Smooth muscle cell (in vitro differentiated cells): Measurements from ENCODE around the gene HOXA3. TPM values are rescaled to one million over a fixed set of nuclear protein-coding genes. Genes with fewer than 3 reads are reported as not detected.

Source experiments
- DNase-seq: peaks from one replicate; lab custom pipeline; 2025; ENCODE audit not compliant: unreplicated experiment; lab: John Stamatoyannopoulos, UW
- H2AFZ ChIP-seq: fragments of 200-600 bp; sonication (generic); 2 replicates; pipeline ENCODE4 v1.6.0; 2016; ENCODE audit warnings: antibody characterized with exemption, low read depth, mild to moderate bottlenecking
- H3F3A ChIP-seq: fragments of 200-600 bp; sonication (generic); 2 replicates; pipeline ENCODE4 v1.6.0; 2017; ENCODE audit warnings: antibody characterized with exemption, low read depth
- H3K27ac ChIP-seq: fragments of 200-600 bp; sonication (generic); 2 replicates; pipeline ENCODE4 v1.5.1; 2016; ENCODE audit warnings: low read depth, mild to moderate bottlenecking
- H3K27me3 ChIP-seq: fragments of 200-600 bp; sonication (generic); 2 replicates; pipeline ENCODE4 v1.6.1; 2016; ENCODE audit warnings: low read depth, mild to moderate bottlenecking
- H3K36me3 ChIP-seq: fragments of 200-600 bp; sonication (generic); 2 replicates; pipeline ENCODE4 v1.5.1; 2016; ENCODE audit warnings: low read depth
- H3K4me1 ChIP-seq: fragments of 200-600 bp; sonication (generic); 2 replicates; pipeline ENCODE4 v1.5.1; 2016; ENCODE audit warnings: low read depth
- H3K4me2 ChIP-seq: fragments of 200-600 bp; sonication (generic); 2 replicates; pipeline ENCODE4 v1.6.0; 2016; ENCODE audit warnings: mild to moderate bottlenecking
- H3K4me3 ChIP-seq: fragments of 200-600 bp; sonication (generic); 2 replicates; pipeline ENCODE4 v1.5.1; 2016; ENCODE audit warnings: mild to moderate bottlenecking
- H3K79me2 ChIP-seq: fragments of 200-600 bp; sonication (generic); 2 replicates; pipeline ENCODE4 v1.6.0; 2016; ENCODE audit warnings: low read depth, mild to moderate bottlenecking
- H3K9ac ChIP-seq: fragments of 200-600 bp; sonication (generic); 2 replicates; pipeline ENCODE4 v1.6.0; 2016; ENCODE audit warnings: low read depth
- H3K9me3 ChIP-seq: fragments of 200-600 bp; sonication (generic); replicated peaks from 2 replicates; pipeline ENCODE4 v1.5.1; 2016; ENCODE audit warnings: low read depth
- H4K20me1 ChIP-seq: fragments of 200-600 bp; sonication (generic); 2 replicates; pipeline ENCODE4 v1.6.0; 2016; ENCODE audit warnings: low read depth
- whole genome bisulfite sequencing: methylation state at CpG from one replicate; pipeline ENCODE4 v1.1.7; 2016; ENCODE audit warnings: low lambda C conversion rate; 5-methylcytosine and 5-hydroxymethylcytosine counted together
- polyA plus RNA-seq: library from polyadenylated mRNA; unstranded; fragments of >200 nt; fragmentation: Nextera tagmentation; extraction: Ambion mirVana; gene quantifications from 2 replicates; pipeline ENCODE4 v1.2.1, GENCODE V29; 2016
- total RNA-seq: library from RNA; depleted of rRNA; stranded (reverse); fragments of >200 nt; gene quantifications from 2 replicates; pipeline ENCODE4 v1.2.3, GENCODE V29; 2014
- TF ChIP-seq, protein P1 (sequence below): fragments of 200-600 bp; sonication (generic); IDR thresholded peaks from 2 replicates; pipeline ENCODE4 v1.5.1; 2017; ENCODE audit warnings: borderline replicate concordance, mild to moderate bottlenecking, antibody characterized with exemption; ENCODE audit not compliant: insufficient read depth, poor library complexity, severe bottlenecking

HOXA3 gene
- total and polyA plus RNA-seq, 2 experiments from 2014 or later, result 0.13 to 0.31 TPM

DNA sequence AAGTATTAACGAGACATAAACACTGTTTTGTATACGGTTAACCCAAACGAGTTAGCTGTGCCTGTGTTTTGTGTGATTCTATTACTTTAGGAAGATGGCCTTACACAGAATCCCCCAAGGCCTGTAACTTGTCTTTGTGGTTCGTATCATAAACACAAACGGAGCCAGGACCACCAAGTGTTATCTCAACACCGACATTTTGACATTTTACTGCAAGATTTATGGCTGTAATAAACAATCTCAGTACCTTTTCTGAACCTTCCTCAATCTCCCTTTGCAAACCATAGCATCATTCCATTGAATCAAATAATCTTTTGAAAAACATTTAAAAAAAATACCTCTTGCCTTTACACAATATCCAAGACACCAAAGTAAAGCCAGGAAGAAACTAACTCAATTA lies 19.4 kb downstream of the HOXA3 start:
- H3K4me2 ChIP-seq, result no peak overlapping the region
- H4K20me1 ChIP-seq, result no peaks in the 10 kb centered on the region
- TF ChIP-seq, protein P1, sequence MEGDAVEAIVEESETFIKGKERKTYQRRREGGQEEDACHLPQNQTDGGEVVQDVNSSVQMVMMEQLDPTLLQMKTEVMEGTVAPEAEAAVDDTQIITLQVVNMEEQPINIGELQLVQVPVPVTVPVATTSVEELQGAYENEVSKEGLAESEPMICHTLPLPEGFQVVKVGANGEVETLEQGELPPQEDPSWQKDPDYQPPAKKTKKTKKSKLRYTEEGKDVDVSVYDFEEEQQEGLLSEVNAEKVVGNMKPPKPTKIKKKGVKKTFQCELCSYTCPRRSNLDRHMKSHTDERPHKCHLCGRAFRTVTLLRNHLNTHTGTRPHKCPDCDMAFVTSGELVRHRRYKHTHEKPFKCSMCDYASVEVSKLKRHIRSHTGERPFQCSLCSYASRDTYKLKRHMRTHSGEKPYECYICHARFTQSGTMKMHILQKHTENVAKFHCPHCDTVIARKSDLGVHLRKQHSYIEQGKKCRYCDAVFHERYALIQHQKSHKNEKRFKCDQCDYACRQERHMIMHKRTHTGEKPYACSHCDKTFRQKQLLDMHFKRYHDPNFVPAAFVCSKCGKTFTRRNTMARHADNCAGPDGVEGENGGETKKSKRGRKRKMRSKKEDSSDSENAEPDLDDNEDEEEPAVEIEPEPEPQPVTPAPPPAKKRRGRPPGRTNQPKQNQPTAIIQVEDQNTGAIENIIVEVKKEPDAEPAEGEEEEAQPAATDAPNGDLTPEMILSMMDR, result no peak
- H3K27ac ChIP-seq, result no peak overlapping the region
- 25% methylated on average over 6 of the region's 6 CpGs for WGBS
- H3K36me3 ChIP-seq, result no peaks in the 10 kb centered on the region
- H3K27me3 ChIP-seq, result peaks cover 100% of the 10 kb centered on the region
- H3K79me2 ChIP-seq, result no peaks in the 10 kb centered on the region
- peaks cover 7% of the 10 kb centered on the region for H3K4me1 ChIP-seq
- no peak overlapping the region for H3K9ac ChIP-seq
- H3F3A ChIP-seq, result no peaks in the 10 kb centered on the region
- H3K9me3 ChIP-seq, result no peaks in the 10 kb centered on the region
- H3K4me3 ChIP-seq, result no peak overlapping the region
- no peak overlapping the region for H2AFZ ChIP-seq
- DNase-seq, result no peak

DNA sequence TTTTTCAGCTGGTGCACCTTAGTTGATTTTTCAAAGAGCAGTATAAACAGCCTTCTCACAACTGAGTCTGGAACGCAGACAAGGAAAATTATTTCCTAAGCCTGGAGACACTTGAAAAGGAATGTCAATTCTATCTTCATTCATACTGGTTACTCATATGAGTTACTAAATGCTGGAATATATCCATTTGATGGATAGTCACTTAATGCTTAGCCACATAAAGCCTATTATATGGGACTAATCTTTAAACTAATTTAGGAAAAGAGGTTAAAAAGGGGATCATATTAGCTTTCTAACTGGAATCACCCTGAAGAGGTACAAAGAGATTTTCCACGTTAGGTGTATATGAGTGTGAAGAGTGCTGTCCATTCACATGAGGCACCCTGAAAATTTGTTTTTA lies 20.2 kb downstream of the HOXA3 start:
- H4K20me1 ChIP-seq, result no peaks in the 10 kb centered on the region
- no peaks in the 10 kb centered on the region for H3K9me3 ChIP-seq
- 46% methylated on average over 2 of the region's 2 CpGs for WGBS
- H3K27me3 ChIP-seq, result peaks cover 100% of the 10 kb centered on the region
- DNase-seq, result no peak
- TF ChIP-seq, protein P1, result no peak
- H3F3A ChIP-seq, result no peaks in the 10 kb centered on the region
- H3K79me2 ChIP-seq, result no peaks in the 10 kb centered on the region
- no peak overlapping the region for H3K27ac ChIP-seq
- H3K9ac ChIP-seq, result no peak overlapping the region
- H3K36me3 ChIP-seq, result no peaks in the 10 kb centered on the region
- H3K4me3 ChIP-seq, result no peak overlapping the region
- no peak overlapping the region for H2AFZ ChIP-seq
- peaks cover 7% of the 10 kb centered on the region for H3K4me1 ChIP-seq
- no peak overlapping the region for H3K4me2 ChIP-seq

DNA sequence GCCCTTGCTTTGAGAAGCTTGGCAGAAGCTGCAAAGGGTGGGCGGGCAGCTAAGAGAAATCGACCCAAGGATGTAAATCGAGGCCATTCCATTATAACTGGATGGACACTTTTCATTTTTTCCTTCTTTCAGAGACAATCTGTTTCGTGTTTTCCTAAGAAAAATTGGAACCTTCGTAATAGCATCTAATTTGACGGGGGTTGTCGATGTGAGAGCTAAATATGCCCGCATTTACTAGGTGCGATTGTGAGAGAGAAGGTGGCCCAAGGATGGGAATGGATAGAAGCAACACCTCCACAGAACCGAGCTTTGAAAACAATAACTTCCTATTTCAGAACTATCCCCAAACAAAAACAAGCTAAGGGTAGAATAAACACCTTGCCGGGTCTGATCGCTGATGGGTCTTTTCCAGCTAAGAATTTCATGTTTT lies 21.0 kb downstream of the HOXA3 start:
- Histone ChIP-seq H3K27me3 (peaks cover 100% of the 10 kb centered on the region), H3K9me3 (no peaks in the 10 kb centered on the region), H3K4me1 (peaks cover 7% of the 10 kb centered on the region), H3K4me2 (peak overlapping the region; percentile 88), H3K36me3 (no peaks in the 10 kb centered on the region), H3K4me3 (peak overlapping the region; percentile 60), H2AFZ (peak overlapping the region; percentile 94), H3K79me2 (no peaks in the 10 kb centered on the region), H3K9ac (no peak overlapping the region), H3K27ac (no peak overlapping the region), H4K20me1 (no peaks in the 10 kb centered on the region), H3F3A (no peaks in the 10 kb centered on the region)
- TF ChIP-seq, protein P1, result no peak
- WGBS, result 19% methylated on average over 12 of the region's 12 CpGs
- no peak for DNase-seq

DNA sequence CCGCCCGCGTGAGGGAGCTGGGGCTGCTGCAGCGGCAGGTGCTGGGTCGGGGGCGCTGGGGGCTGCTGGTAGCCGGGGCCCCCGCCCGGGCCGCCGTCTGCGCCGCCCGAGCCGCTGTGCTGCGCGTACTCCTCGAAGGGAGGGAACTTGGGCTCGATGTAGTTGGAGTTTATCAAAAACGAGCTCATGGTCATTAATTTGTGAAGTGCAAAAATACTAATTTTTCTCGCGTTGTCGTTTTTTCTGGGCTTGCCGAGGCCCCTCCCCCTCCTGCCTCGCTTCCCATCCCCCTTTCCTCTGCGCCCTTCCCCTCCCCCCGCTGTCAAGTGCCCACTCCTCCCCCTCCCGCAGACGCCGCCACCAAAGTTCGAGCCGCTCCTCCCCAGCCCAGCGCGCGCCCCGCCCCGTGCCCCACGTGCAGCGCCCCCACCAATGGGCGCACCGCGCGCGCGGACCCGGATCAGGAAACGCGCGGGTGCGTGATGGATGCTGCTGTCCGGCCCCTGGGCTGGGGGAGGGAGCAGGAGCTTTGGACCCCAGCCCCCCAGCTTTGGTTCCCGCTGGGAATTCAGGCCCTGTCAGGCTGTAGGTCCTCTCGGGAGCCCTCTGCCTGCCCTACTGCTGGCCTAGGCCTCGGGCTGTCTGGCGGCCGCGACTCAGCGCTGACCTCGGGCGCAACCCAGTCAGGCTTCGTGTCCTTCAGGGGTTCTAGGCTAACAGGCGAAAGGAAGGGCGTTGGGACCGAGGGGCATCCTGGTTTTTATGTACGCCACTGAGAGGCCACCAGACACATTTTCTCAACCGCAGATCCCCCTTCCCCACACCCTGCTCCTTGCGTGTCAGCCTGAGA lies 21.6 kb downstream of the HOXA3 start, which contains the start of gene HOXA4:
TSS of gene HOXA4 (minus strand) at position 218 of the 850 bp plus-strand sequence. CDS start at position 194, 24 bp downstream.
- Histone ChIP-seq H3K79me2 (no peaks in the 10 kb centered on the region), H3K27ac (no peak within 1 kb of the TSS), H3K4me2 (peak within 1 kb of the TSS; percentile 88), H4K20me1 (no peaks in the 10 kb centered on the region), H3K36me3 (no peaks in the 10 kb centered on the region), H2AFZ (peak within 1 kb of the TSS; percentile 94), H3K9me3 (no peaks in the 10 kb centered on the region), H3K4me1 (peaks cover 7% of the 10 kb centered on the region), H3K4me3 (peak within 1 kb of the TSS; percentile 60), H3K9ac (no peak within 1 kb of the TSS), H3F3A (no peaks in the 10 kb centered on the region), H3K27me3 (peaks cover 100% of the 10 kb centered on the region)
- no peak for DNase-seq
- under 1% methylated on average over 29 of the region's 67 CpGs for WGBS
- TF ChIP-seq, protein P1, result no peak
